Smooth muscle cell (in vitro differentiated cells): ENCODE measurements around the gene RANBP3. TPM values are rescaled to one million over a fixed set of nuclear protein-coding genes. Genes with fewer than 3 reads are reported as not detected.
A peak's percentile ranks its signal among the peaks of the same experiment; 100 is the strongest.

ENCODE experiments used
- DNase-seq: peaks from one replicate; lab custom pipeline; 2025; ENCODE audit not compliant: unreplicated experiment; lab: John Stamatoyannopoulos, UW
- H2AFZ ChIP-seq: fragments of 200-600 bp; sonication (generic); 2 replicates; pipeline ENCODE4 v1.6.0; 2016; ENCODE audit warnings: antibody characterized with exemption, low read depth, mild to moderate bottlenecking
- H3F3A ChIP-seq: fragments of 200-600 bp; sonication (generic); 2 replicates; pipeline ENCODE4 v1.6.0; 2017; ENCODE audit warnings: antibody characterized with exemption, low read depth
- H3K27ac ChIP-seq: fragments of 200-600 bp; sonication (generic); 2 replicates; pipeline ENCODE4 v1.5.1; 2016; ENCODE audit warnings: low read depth, mild to moderate bottlenecking
- H3K27me3 ChIP-seq: fragments of 200-600 bp; sonication (generic); 2 replicates; pipeline ENCODE4 v1.6.1; 2016; ENCODE audit warnings: low read depth, mild to moderate bottlenecking
- H3K36me3 ChIP-seq: fragments of 200-600 bp; sonication (generic); 2 replicates; pipeline ENCODE4 v1.5.1; 2016; ENCODE audit warnings: low read depth
- H3K4me1 ChIP-seq: fragments of 200-600 bp; sonication (generic); 2 replicates; pipeline ENCODE4 v1.5.1; 2016; ENCODE audit warnings: low read depth
- H3K4me2 ChIP-seq: fragments of 200-600 bp; sonication (generic); 2 replicates; pipeline ENCODE4 v1.6.0; 2016; ENCODE audit warnings: mild to moderate bottlenecking
- H3K4me3 ChIP-seq: fragments of 200-600 bp; sonication (generic); 2 replicates; pipeline ENCODE4 v1.5.1; 2016; ENCODE audit warnings: mild to moderate bottlenecking
- H3K79me2 ChIP-seq: fragments of 200-600 bp; sonication (generic); 2 replicates; pipeline ENCODE4 v1.6.0; 2016; ENCODE audit warnings: low read depth, mild to moderate bottlenecking
- H3K9ac ChIP-seq: fragments of 200-600 bp; sonication (generic); 2 replicates; pipeline ENCODE4 v1.6.0; 2016; ENCODE audit warnings: low read depth
- H3K9me3 ChIP-seq: fragments of 200-600 bp; sonication (generic); replicated peaks from 2 replicates; pipeline ENCODE4 v1.5.1; 2016; ENCODE audit warnings: low read depth
- H4K20me1 ChIP-seq: fragments of 200-600 bp; sonication (generic); 2 replicates; pipeline ENCODE4 v1.6.0; 2016; ENCODE audit warnings: low read depth
- WGBS: methylation state at CpG from one replicate; pipeline ENCODE4 v1.1.7; 2016; ENCODE audit warnings: low lambda C conversion rate; 5-methylcytosine and 5-hydroxymethylcytosine counted together
- polyA plus RNA-seq: library from polyadenylated mRNA; unstranded; fragments of >200 nt; fragmentation: Nextera tagmentation; extraction: Ambion mirVana; gene quantifications from 2 replicates; pipeline ENCODE4 v1.2.1, GENCODE V29; 2016
- total RNA-seq: library from RNA; depleted of rRNA; stranded (reverse); fragments of >200 nt; gene quantifications from 2 replicates; pipeline ENCODE4 v1.2.3, GENCODE V29; 2014
- TF ChIP-seq, protein P1 (sequence below): fragments of 200-600 bp; sonication (generic); IDR thresholded peaks from 2 replicates; pipeline ENCODE4 v1.5.1; 2017; ENCODE audit warnings: borderline replicate concordance, mild to moderate bottlenecking, antibody characterized with exemption; ENCODE audit not compliant: insufficient read depth, poor library complexity, severe bottlenecking

The RANBP3 gene
- total and polyA plus RNA-seq, 2 experiments from 2014 or later = 13.4 to 65.8 TPM

DNA sequence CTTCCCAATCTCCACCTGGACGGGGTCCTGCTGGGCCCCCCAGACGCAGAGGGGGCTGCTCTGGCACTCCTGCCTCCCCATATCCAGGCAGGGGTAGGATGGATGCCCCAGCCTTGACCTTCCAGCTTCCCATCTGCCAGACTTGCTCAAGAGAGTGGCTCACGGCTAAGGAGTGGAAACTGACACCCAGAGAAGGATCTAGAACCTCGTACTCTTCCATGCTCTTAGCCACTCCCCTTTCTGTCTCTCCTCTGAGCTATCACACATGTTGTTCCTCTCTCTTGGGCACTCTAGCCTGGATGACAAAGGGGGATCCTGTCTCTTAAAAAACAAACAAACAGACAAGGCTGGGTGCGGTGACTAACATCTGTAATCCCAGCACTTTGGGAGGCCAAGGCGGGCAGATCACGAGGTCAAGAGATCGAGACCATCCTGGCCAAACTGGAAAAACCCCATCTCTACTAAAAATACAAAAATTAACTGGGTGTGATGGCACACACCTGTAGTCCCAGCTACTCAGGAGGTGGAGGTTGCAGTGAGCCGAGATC, 95.4 kb downstream of the RANBP3 start:
- Histone ChIP-seq H3K4me1 (peaks cover 10% of the 10 kb centered on the region), H3K4me3 (no peak overlapping the region)

DNA sequence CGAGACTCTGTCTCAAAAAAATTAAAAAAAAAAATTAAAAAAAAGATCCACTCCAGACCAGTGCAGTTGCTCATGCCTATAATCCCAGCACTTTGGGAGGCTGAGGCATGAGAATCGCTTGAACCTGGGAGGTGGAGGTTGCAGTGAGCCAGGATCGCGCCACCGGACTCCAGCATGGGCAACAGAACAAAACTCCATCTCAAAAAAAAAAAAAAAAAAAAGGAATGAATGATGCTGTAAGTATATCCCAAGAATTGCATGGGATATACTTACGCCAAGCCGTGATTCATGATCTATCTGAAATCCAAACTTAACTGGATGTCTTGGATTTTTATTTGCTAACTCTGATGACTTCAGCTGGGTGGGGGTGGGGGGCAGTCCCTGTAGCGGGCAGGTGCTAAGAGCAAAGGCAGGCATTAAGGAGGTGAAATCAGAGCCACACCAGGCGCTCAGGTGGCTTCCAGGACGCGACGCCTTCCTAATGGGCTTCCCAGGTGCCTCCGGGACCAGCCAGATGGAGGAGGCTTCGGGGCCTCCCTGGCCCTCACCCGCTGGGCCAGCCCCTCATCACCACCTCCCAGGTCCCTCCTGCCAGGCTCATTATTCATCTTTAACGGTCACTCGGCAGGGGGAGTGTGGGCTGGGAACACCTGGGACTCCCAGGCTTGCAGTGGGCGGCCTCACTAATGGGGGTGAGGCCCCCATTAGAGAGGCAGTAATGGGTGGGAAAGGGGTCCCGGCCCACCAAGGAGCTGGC, 96.2 kb downstream of the RANBP3 start:
- no peaks in the 10 kb centered on the region for H3K9me3 ChIP-seq
- no peaks in the 10 kb centered on the region for H3K36me3 ChIP-seq
- no peaks in the 10 kb centered on the region for H3K79me2 ChIP-seq
- no peaks in the 10 kb centered on the region for H4K20me1 ChIP-seq
- no peak overlapping the region for H3K27ac ChIP-seq
- no peaks in the 10 kb centered on the region for H3K27me3 ChIP-seq
- H3K4me1 ChIP-seq = peaks cover 10% of the 10 kb centered on the region
- H3K9ac ChIP-seq = no peak overlapping the region
- TF ChIP-seq, protein P1, sequence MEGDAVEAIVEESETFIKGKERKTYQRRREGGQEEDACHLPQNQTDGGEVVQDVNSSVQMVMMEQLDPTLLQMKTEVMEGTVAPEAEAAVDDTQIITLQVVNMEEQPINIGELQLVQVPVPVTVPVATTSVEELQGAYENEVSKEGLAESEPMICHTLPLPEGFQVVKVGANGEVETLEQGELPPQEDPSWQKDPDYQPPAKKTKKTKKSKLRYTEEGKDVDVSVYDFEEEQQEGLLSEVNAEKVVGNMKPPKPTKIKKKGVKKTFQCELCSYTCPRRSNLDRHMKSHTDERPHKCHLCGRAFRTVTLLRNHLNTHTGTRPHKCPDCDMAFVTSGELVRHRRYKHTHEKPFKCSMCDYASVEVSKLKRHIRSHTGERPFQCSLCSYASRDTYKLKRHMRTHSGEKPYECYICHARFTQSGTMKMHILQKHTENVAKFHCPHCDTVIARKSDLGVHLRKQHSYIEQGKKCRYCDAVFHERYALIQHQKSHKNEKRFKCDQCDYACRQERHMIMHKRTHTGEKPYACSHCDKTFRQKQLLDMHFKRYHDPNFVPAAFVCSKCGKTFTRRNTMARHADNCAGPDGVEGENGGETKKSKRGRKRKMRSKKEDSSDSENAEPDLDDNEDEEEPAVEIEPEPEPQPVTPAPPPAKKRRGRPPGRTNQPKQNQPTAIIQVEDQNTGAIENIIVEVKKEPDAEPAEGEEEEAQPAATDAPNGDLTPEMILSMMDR = no peak
- no peak overlapping the region for H2AFZ ChIP-seq
- no peak overlapping the region for H3K4me3 ChIP-seq
- WGBS = 82% methylated on average over 19 of the region's 19 CpGs
- DNase-seq = no peak
- no peak overlapping the region for H3K4me2 ChIP-seq
- H3F3A ChIP-seq = no peaks in the 10 kb centered on the region

More for the DNA sequence above, 95.4 kb downstream of the RANBP3 start:
- no peak overlapping the region for H3K4me2 ChIP-seq
- no peak overlapping the region for H2AFZ ChIP-seq
- no peaks in the 10 kb centered on the region for H3K27me3 ChIP-seq
- 75% methylated on average over 9 of the region's 9 CpGs for WGBS
- H3K9ac ChIP-seq = no peak overlapping the region
- DNase-seq = no peak
- no peaks in the 10 kb centered on the region for H4K20me1 ChIP-seq
- TF ChIP-seq, protein P1 = no peak
- no peaks in the 10 kb centered on the region for H3K9me3 ChIP-seq
- H3K79me2 ChIP-seq = no peaks in the 10 kb centered on the region
- H3K36me3 ChIP-seq = no peaks in the 10 kb centered on the region
- H3K27ac ChIP-seq = no peak overlapping the region
- H3F3A ChIP-seq = no peaks in the 10 kb centered on the region

DNA sequence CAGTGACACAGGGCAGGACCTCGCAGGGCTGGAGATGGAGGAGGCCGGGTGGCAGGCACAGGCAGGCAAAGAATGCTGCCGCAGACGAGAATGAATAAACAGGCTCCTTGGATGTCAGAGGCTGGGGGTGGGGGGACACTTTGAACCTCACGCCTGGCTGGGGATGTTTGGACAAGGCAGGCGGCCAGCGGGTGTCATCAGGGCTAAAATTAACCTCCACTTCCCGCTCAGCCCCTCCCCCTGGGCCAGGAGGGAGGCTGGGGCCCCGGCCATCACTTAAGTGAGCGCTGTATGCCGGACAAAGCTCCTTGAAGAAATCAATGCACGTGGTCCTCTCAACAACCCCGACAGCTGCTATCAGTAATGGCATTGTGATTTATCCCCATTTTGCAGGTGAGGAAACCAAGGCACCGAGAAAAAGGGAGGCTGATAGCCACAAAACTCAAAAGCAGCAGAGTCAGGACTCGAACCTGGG, 97.3 kb downstream of the RANBP3 start:
- H3K9ac ChIP-seq = no peak overlapping the region
- H4K20me1 ChIP-seq = no peaks in the 10 kb centered on the region
- no peaks in the 10 kb centered on the region for H3K79me2 ChIP-seq
- no peak overlapping the region for H2AFZ ChIP-seq
- no peaks in the 10 kb centered on the region for H3K9me3 ChIP-seq
- H3K4me2 ChIP-seq = peak overlapping the region; percentile 53
- TF ChIP-seq, protein P1 = no peak
- no peaks in the 10 kb centered on the region for H3F3A ChIP-seq
- DNase-seq = peak; percentile 41
- WGBS = 24% methylated on average over 15 of the region's 15 CpGs
- no peak overlapping the region for H3K27ac ChIP-seq
- H3K27me3 ChIP-seq = no peaks in the 10 kb centered on the region
- H3K4me1 ChIP-seq = peaks cover 10% of the 10 kb centered on the region
- no peaks in the 10 kb centered on the region for H3K36me3 ChIP-seq
- H3K4me3 ChIP-seq = no peak overlapping the region
